Ishikawa (cell line): ENCODE results near the gene ARHGAP22.

Experiments used
- EP300 ChIP-seq: IDR thresholded peaks from 2 replicates; pipeline ENCODE4 v1.6.1; 2012; ENCODE audit warnings: borderline replicate concordance
- RAD21 ChIP-seq: IDR thresholded peaks from 2 replicates; pipeline ENCODE4 v1.6.1; 2012; ENCODE audit warnings: low read depth
- REST ChIP-seq: IDR thresholded peaks from 2 replicates; pipeline ENCODE4 v1.6.1; 2012; ENCODE audit warnings: low read depth, mild to moderate bottlenecking
- TCF12 ChIP-seq: IDR thresholded peaks from 2 replicates; pipeline ENCODE4 v1.6.1; 2012; ENCODE audit warnings: low read depth
- YY1 ChIP-seq: IDR thresholded peaks from 2 replicates; pipeline ENCODE4 v1.6.1; 2012; ENCODE audit warnings: low read depth

- TF ChIP-seq TCF12 (no peak), REST (no peak), EP300 (no peak), YY1 (no peak), RAD21 (no peak)
Observed at GRCh38 chr10:48497780-48498770, 106.8 kb downstream of the ARHGAP22 start.
